Peyer's patch (tissue), 4 donors: ENCODE results near the gene GLRA1.

Source experiments
- CTCF ChIP-seq, 6 experiments: fragments of 450-650 bp in 4 of 6; fragments of 200-600 bp in 2 of 6; sonication (generic) in 1 of 6; IDR thresholded peaks; one replicate each; pipeline ENCODE4 v1.5.1; 2017 to 2019; ENCODE audit warnings: antibody characterized with exemption in 6 of 6, mild to moderate bottlenecking in 3 of 6, moderate library complexity in 1 of 6
- POLR2A ChIP-seq, 2 donors: fragments of 450-650 bp; IDR thresholded peaks; one replicate each; pipeline ENCODE4 v1.5.1; 2017; ENCODE audit warnings: antibody characterized with exemption in 2 of 2, mild to moderate bottlenecking in 2 of 2, moderate library complexity in 2 of 2

DNA sequence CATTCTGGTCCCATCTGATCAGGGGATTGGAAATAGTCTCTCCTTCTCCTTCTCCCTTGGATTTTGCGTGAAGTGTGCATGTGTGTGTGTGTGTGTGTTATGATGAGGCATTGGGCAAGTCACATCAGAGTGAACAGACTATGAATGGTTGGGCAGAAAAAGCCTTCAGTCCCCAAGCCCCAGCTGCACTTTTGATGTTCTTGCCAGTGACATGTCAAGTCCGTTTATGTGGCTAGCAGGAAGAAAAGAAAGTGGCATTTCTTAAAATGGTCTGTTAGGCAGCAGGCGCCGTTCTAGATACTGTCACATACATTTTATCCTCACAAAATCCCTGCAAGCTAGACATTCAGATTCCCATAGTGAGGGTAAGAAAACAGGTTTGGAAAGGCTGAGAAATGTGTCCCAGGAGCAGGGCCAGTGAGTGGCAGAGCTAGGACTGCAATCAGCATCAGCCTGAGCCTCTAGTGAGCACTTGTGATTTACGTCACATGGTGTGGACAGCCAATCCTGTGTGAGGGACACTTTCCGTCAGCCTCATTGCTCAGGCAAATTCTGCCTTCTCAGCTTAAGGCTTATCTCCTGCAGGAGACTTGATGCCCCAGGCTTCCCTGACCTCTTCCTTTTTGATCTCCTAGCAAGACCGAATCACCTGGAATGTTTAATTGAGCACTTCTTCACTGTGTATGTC lies 60.4 kb downstream of the GLRA1 start:
- no peak for TF ChIP-seq CTCF (IDR thresholded peaks at IDR 0.05)
- TF ChIP-seq POLR2A (IDR thresholded peaks at IDR 0.05), result no peak
